SIG-M5 treated with dmso at 0.1 percent for 504 hours (cell line): ENCODE data around the gene JPT1.
A peak's percentile ranks its signal among the peaks of the same experiment; 100 is the strongest.
"Not testable (repeated sequence)": the region's sequence is repeated elsewhere in the genome, so short reads cannot be mapped to it uniquely, and the experiment has no call there.

ENCODE experiments used
- DNase-seq: peaks from one replicate; lab custom pipeline; 2025; ENCODE audit not compliant: unreplicated experiment; lab: John Stamatoyannopoulos, UW

Gene JPT1

DNA sequence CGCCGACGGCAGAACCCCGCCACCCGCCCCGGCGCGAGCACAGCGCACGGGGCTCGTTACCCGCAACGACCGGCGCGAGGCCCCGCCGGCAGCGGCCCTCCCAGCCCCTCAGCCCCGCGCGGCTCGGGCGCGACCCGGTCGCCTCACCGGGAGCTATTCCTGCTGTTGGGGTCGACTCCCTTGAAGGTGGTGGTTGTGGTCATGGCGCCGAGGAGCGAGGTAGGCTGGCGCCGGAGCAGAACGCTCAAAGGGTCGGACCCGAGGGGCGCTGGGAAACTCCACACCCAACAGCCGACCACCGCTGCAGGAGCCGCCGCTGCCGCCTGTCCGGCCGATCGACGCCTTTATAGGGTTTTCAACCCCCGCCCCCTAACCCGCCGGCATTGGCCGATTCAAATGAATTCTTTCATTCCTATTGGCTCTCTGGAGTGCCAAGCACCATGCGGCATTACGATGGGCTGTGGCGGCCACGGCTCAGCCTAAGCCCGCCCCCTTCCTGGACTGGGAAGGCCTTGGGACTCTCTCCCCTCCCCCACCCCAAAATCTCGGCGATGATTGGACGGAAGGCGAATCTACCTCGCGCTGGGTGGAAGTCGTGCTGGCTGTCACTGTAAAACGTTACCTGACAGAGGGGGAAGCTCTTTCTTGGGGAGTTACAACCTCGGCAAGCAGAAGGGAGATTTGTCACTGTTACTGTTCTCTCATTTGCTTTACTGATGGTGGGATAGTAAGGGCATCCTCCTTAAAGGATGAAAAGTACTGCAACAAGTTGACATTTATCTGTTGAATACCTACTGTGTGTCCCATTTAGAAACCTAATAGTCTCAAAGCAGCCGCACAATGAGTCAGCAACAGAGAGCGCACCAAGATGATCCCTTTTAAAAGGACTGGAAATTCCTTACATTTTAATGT lies at the start of gene JPT1:
TSS of gene JPT1 (minus strand) at position 318 of the 912 bp plus-strand sequence. CDS start at position 203, 115 bp downstream.
- DNase-seq, result peak; percentile 98

DNA sequence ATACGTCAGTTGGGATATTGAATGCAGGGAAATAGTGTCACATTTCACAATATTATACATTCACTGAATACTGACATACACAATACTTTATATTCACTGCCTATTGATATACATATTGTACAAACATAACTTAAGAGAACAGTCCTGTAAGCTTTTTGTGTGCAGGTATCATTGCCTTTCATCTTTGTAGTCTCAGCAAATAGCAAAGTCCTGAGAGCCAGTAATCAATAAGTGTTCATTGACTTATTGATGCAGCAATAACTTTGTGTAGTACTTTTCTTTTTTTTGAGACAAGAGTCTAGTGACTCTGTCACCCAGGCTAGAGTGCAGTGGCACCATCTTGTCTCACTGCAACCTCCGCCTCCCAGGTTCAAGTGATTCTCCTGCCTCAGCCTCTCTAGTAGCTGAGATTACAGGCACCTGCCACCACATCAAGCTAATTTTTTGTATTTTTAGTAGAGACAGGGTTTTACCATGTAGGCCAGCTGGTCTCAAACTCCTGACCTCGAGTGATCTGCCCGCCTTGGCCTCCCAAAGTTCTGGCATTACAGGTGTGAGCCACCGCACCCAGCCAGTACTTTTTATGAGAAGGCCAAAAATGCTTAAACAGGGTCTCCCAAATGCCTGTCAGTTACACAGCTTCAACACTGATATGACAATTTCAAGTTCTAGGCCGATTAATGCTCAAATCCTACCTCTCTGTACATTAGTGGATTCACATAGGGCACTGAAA lies 45.7 kb upstream of the JPT1 start:
- no peak for DNase-seq

DNA sequence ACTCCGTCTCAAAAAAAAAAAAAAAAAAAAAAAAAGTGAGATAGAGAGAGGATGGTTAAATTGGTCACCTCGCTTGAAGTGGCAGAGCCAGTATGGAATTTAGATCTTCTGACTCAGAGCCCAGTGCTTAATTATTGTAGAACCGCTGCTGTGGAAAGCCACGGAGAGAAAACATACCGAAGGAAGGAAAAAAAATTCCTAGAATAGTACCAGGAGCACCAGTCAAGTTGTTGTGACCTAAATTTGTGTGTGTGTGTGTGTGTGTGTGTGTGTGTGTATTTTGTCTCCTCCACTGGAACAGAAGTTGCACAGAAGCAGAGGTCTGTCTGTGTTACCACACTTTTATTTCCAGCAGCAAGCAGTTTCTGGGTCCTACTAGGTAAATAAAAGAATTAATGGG lies 40.6 kb upstream of the JPT1 start:
- no peak for DNase-seq

DNA sequence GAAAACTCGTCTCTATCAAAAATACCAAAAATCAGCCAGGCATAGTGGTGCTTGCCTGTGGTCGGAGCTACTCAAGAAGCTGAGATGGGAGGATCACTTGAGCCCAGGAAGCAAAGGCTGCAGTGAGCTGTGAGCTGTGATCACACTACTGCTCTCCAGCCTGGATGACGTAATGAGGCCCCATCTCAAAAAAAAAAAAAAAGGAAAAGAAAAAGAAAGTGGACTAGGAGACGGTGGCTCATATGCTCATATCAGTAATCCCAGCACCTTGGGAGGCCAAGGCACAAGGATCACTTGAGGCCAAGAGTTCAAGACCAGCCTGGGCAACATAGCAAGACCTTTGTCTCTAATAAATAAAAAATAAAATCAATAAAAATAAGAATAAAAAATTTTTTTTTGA lies 37.3 kb upstream of the JPT1 start:
- DNase-seq, result peak; percentile 70

GRCh38 chr17:75188614-75189013 lies 34.3 kb upstream of the JPT1 start:
- DNase-seq, result no peak

DNA sequence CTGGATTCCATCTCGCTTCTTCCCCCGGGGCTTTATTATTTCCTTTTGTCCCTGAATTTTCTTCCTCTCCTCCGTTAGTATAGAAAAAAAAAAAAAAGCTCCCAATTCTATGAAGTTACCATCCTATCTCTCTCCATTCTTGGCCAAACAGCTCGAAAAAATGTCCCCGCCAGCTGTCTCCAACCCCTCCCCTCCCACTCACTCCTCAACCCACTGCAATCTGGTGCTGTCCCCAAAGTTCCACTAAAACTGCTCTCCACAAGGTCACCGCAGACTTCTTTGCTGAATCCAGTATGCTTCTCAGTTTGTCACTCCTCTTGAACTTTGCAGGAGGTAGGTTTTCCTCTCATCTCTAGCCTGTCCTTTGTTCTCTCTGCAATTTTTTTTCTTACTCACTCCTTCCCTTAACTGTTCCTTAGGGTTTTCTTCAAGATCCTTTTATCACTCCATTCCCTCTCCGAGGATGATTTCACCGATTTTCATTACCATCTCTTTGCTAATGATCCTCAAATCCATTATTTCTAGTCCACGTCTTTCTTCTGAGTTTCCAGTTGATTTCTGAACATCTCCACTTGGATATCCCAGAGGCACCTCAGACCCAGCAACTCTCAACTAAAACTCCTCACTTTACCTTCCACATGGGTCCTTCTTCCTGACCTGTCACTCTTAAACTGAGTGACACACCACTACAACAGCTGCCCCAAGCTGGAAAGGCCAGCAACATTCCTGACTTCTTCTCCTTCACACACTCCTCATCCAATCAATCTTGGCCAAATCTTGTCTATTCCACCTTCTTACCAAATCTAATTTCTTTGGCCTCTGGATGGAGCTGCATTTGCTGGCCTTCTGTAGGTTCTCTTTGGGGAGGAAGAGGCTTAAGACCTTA lies 29.9 kb upstream of the JPT1 start:
- no peak for DNase-seq

- DNase-seq, result peak; percentile 81
Measured at GRCh38 chr17:75182569-75183436, 28.5 kb upstream of the JPT1 start, which contains the start of gene SUMO2. TSS of gene SUMO2 (minus strand) at chr17:75182959. CDS start at chr17:75182834, 125 bp downstream.

- no peak for DNase-seq
Measured at GRCh38 chr17:75182319-75182568, 27.9 kb upstream of the JPT1 start.

- DNase-seq, result no peak
Measured at GRCh38 chr17:75181608-75182318, 27.5 kb upstream of the JPT1 start.

GRCh38 chr17:75181110-75181509 lies 26.8 kb upstream of the JPT1 start:
- no peak for DNase-seq

DNA sequence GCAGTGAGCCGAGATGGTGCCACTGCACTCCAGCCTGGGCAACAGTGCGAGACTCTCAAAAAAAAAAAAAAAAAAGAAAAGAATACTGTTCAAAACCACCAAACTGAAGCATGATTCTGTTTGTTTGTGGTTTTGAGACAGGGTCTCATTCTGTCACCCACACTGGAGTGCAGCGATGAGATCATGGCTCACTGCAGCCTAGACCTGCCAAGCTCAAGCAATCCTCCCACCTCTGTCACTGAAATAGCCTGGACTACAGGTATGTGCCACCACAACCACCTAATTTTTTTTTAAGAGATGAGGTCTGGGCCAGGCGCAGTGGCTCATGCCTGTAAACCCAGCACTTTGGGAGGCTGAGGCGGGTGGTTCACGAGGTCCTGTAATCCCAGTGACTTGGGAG lies 24.1 kb upstream of the JPT1 start:
- no peak for DNase-seq

GRCh38 chr17:75176625-75177024 lies 22.3 kb upstream of the JPT1 start:
- DNase-seq, result no peak

DNA sequence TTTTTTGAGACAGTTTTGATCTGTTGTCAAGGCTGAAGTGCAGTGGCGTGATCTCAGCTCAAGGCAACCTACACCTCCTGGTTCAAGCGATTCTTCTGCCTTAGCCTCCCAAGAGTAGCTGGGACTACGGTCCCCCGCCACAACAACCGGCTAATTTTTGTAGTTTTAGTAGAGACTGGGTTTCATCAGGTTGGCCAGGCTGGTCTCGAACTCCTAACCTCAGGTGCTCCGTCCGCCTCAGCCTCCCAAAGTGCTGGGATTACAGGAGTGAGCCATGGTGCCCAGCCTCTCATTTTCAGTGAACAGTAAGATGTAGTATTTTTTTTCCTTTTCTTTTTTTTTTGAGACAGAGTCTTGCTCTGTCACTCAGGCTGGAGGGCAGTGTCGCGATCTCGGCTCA lies 20.7 kb upstream of the JPT1 start:
- no peak for DNase-seq

- DNase-seq, result no peak
Measured at GRCh38 chr17:75173526-75173925, 19.2 kb upstream of the JPT1 start.

DNA sequence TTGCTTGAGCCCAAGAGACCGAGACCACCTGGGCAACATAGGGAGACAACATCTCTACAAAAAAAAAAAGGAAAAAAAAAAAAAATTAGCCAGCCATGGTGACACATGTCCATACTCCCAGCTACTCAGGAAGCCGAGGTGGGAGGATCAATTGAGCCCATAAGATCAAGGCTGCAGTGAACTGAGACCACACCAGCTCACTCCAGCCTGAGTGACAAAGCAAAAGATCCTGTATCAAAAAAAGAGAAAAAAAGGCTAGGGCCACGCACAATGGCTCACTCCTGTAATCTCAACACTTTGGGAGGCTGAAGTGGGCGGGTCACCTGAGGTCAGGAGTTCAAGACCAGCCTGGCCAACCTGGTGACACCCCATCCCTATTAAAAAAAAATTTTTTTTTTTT lies 14.7 kb upstream of the JPT1 start:
- DNase-seq, result no peak

- not testable (repeated sequence) for DNase-seq
Measured at GRCh38 chr17:75164606-75165005, 10.3 kb upstream of the JPT1 start.

DNA sequence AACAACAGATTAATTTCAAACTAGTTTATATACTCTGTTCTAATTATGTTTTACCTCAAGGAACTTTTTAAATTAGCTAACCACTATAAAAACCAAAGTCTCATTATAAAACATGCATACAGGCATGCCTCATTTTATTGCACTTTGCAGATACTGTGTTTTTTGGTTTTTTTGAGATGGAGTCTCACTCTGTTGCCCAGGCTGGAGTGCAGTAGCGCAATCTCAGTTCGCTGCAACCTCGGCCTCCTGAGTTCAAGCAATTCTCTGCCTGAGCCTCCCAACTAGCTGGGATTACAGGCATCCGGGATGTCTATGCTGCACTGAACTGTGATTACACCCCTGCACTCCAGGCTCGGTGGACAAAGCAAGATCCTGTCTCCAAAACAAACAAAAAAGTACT lies 8.8 kb upstream of the JPT1 start:
- DNase-seq, result no peak

DNA sequence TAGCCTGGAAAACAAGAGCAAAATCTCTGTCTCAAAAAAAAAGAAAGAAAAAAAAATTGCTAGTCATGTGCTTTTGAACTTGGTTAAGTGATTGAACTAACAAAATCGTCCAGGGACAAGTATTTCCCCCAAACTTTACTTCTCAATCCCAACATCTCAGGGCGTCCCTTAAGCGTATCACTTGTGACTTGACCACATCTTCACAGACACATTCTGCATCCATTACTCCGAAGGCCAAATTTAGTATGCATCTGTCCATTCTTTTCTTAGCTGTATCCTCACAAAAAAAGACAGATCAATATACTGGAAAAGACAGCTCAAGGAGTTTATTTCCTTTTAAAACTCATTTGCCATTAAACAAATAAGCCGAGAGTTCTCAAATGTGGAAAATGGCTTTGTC lies 5.9 kb upstream of the JPT1 start:
- DNase-seq, result no peak

- DNase-seq, result peak; percentile 42
Measured at GRCh38 chr17:75159196-75160031, 5.1 kb upstream of the JPT1 start.
